PC-9 (cell line): Measurements from ENCODE around the gene RGL1.

ENCODE experiments used
- CTCF ChIP-seq: fragments of 200-600 bp; sonication (generic); conservative IDR thresholded peaks from 2 replicates; pipeline ENCODE4 v1.6.1; 2017; ENCODE audit warnings: mixed run types, antibody characterized with exemption, mild to moderate bottlenecking, moderate library complexity
- EZH2 ChIP-seq: fragments of 200-600 bp; sonication (generic); IDR thresholded peaks from 2 replicates; pipeline ENCODE4 v1.8.0; 2017; ENCODE audit warnings: antibody characterized with exemption, low read depth

- TF ChIP-seq CTCF (no peak), EZH2 (no peak)
These were observed 71.4 kb downstream of the RGL1 start for GRCh38 chr1:183876309-183876708.
